GM21381 (cell line): Measurements from ENCODE around the gene MAST4.
"Not testable (repeated sequence)": the region's sequence is repeated elsewhere in the genome, so short reads cannot be mapped to it uniquely, and the experiment has no call there.

Experiments
- ATAC-seq: cut with Tn5 transposase; IDR thresholded peaks from one replicate; pipeline ENCODE4 v1.9.1; 2021; ENCODE audit warnings: mild to moderate bottlenecking, moderate library complexity; ENCODE audit not compliant: unreplicated experiment

MAST4 gene

GRCh38 chr5:66805514-66806430 is 209.6 kb downstream of the MAST4 start:
- no peak for ATAC-seq

DNA sequence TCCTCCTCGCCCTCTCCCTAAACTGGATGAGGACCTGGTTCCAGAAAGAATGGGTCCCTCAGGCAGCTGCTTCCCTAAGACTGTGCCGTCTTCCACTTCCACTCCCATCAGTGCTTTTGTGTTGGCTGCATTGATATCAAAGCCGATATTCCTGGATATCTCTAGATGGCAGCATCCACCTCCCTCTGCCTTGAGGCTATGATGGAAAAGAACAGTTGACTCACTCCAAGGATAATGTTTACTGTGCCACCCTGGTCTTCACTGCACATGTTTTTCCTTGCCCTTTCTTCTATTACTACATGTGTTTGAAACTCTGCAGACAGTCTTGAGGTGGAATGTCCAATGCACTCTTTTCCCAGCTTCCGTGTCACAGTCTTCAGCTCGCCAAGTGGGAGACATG is 211.6 kb downstream of the MAST4 start:
- no peak for ATAC-seq

GRCh38 chr5:66808663-66809062 is 212.5 kb downstream of the MAST4 start:
- ATAC-seq: no peak

DNA sequence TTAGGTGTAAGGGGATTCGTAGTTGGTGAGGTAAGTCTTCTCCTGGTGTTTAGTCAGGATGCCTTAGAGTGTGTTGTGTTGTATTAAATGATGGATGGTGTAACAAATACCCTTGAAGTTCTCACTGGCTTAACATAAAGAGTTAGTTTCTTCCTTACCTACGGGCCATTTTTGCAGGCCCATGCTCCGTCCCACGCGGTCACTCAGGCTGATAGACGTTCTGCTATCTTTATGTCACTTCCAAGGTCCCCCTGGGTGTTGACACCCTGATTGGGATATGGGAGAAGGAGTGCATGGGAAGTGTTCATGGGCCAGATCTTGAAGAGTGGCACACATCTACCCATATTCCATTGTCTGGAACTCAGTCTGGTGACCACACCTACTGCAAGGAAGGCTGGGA is 214.0 kb downstream of the MAST4 start:
- ATAC-seq: no peak

GRCh38 chr5:66810848-66811261 is 214.7 kb downstream of the MAST4 start:
- ATAC-seq: no peak

DNA sequence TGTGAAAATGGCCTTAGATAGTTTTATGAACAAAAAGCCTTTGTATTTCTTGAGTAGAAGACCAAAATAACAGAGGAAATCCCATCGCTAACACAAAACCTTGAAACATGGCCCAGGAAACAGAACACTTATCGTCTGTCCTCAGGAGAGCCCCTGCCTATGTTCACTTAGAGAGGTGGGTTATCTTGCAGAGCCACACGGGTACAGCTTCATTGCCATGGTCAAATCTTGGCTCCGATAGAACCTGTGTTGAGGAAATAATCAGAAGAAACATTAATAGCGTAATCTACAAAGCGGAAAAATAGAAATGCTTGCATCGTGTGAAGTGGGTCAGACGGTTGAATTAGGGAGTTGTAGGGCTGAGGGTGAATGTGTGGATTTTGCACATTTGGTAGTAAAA is 216.1 kb downstream of the MAST4 start:
- no peak for ATAC-seq

- ATAC-seq: no peak
Observed at GRCh38 chr5:66813306-66813705, 217.1 kb downstream of the MAST4 start.

- no peak for ATAC-seq
Observed at GRCh38 chr5:66814146-66814991, 218.2 kb downstream of the MAST4 start.

DNA sequence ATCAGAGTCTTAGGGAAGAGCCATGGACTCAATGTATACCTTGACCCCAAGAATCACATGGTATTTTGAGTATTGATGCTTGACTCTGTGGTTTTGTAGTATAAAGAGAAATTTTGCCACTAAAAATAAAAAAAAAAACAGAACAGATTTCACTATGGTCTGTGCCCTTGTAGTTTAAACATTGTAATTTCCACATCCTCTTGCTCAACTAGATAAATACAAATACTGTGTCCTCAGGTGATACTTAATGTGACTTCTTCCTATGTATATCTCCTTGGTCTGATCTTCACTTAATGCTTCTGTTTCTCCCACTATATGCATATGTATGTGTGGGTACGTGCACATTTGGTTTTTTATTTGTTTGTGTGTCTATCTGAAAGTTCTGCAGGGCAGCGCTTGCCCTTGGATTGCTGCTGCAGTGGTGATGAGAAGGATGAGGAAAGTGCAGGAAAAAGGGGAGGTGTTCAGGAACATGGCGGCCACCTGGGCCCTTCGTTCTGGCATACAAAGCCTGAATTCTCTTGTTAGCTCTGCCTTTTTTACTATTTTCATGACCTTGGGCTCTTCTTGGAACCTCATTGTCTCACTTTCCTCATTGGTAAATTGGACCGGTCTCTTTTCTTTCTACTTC is 222.2 kb downstream of the MAST4 start:
- no peak for ATAC-seq

GRCh38 chr5:66818935-66819328 is 222.7 kb downstream of the MAST4 start:
- ATAC-seq: no peak

DNA sequence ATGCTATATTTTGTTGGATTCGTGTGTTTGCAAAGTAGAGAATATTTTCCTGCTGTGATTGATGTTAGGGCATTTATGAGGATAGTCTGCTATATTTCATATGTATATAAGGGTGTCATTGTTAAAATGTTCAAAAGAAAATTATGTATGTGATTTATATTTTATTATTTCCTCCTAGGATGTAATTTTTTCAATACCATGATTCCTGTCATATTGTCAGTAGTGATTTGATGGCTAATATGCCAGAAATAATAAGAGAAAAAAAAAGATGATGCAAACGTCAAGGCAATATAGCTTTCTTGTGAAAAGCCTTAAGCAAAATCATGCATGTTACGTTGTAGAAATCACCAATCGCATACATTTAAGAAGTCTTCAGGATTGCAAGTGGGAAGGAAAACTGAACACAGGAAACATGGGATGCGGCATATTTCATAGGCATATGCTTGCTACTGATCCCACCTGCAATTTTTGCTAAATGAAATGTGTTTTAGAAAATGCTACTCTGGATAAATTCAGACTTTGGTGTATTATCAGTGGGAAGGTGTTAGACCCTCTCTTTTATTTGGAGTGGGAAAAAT is 224.5 kb downstream of the MAST4 start:
- ATAC-seq: no peak

DNA sequence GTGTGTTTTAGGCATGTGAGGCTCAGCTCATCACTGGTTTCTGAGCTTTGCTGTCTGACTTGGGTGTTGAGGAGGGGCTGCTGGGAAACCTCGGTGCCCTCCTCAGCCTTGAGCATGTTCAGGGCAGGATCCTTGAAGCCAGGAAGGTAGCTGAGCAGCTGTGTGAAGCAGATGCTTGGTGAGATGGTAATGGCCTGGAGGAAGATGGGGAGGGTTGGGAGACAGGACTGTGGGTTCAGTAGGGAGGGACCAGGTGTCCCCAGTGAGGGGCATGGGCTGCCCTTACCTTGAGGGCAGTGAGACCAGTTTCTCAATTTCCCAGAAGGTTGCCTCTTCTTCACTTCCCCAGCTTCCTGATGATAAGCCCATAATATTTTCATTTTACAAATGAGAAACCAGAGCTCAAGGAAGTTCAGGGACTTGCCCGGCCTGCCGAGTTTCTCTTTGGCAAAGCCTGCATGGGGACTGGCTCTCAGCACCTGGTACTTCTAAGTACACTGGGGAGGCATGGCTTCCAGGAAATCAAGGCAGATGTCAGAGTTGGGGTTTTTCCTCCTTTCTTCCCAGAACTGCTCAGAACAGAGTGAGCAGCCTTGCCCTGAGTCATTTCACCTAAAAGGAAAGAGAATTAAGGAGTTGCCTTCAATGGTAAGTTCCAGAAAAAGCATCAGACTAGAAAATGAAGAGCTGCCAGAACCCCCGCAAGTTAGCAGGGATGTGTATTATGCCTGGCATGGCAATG is 225.7 kb downstream of the MAST4 start:
- ATAC-seq: no peak

DNA sequence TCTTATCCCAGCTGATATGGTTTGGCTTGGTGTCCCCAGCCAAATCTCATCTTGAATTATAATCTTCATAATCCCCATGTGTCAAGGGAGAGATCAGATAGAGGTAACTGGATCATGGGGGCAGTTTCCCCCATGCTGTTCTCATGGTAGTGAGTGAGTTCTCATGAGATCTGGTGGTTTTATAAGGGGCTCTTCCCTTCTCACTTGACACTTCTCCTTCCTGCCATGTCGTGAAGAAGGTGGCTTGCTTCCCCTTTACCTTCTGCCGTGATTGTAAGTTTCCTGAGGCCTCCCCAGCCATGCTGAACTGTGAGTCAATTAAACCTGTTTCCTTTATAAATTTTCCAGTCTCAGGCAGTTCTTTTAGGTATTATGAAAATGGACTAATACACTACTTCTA is 226.7 kb downstream of the MAST4 start:
- ATAC-seq: not testable (repeated sequence)

- no peak for ATAC-seq
Observed at GRCh38 chr5:66824476-66824875, 228.3 kb downstream of the MAST4 start.

GRCh38 chr5:66826263-66826662 is 230.1 kb downstream of the MAST4 start:
- no peak for ATAC-seq

- no peak for ATAC-seq
Observed at GRCh38 chr5:66826696-66827095, 230.5 kb downstream of the MAST4 start.

- peak; percentile 21 for ATAC-seq
Observed at GRCh38 chr5:66828046-66828547, 231.9 kb downstream of the MAST4 start.

- peak; percentile 48 for ATAC-seq
Observed at GRCh38 chr5:66828548-66829357, 232.6 kb downstream of the MAST4 start.

DNA sequence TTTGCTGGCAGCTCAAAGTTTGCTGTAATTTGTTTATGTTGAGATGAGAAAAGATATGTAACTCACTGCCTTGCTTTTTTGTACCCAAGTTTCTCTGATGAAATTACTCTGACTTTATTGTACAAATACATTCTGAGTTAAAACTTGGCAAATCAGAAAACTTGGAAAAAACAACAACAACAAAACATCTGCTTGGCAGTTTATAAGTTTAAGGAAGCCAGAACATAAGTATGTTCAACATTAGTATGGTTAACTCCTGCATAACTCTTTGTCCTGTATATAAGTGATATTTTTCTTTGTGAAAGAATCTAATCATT is 233.1 kb downstream of the MAST4 start:
- ATAC-seq: no peak
